Activated CD4-positive, alpha-beta T cell treated with anti-CD3 and anti-CD28 coated beads, Interleukin-2, amount 10 ng/mL, durations not matched to agents 7 days and 5 days (primary cell): ENCODE measurements around the gene MARVELD1. TPM values are rescaled to one million over a fixed set of nuclear protein-coding genes. Genes with fewer than 3 reads are reported as not detected.

Experiments used
- CTCF ChIA-PET: fragments of 350-600 bp; sonication (Branson Sonifier 250); formaldehyde crosslinking; loops from one replicate; lab custom pipeline; 2021; ENCODE audit warnings: antibody characterized with exemption; lab: Charles Lee
- POLR2A ChIA-PET: fragments of 350-600 bp; sonication (Branson Sonifier 250); formaldehyde crosslinking; loops from one replicate; lab custom pipeline; 2021; ENCODE audit warnings: antibody characterized with exemption; lab: Charles Lee
- DNase-seq: peaks from one replicate; pipeline ENCODE4 v3.0.0-alpha.2; 2020
- H3K27ac Mint-ChIP-seq: one replicate; pipeline ENCODE4 v1.8.0; 2021; ENCODE audit warnings: mild to moderate bottlenecking, moderate library complexity, mixed read lengths
- H3K27me3 Mint-ChIP-seq: one replicate; pipeline ENCODE4 v1.8.0; 2021; ENCODE audit warnings: mixed read lengths
- H3K36me3 Mint-ChIP-seq: one replicate; pipeline ENCODE4 v1.8.0; 2021; ENCODE audit warnings: low read depth, mixed read lengths
- H3K4me1 Mint-ChIP-seq: one replicate; pipeline ENCODE4 v1.8.0; 2021; ENCODE audit warnings: mixed read lengths
- H3K4me3 Mint-ChIP-seq: one replicate; pipeline ENCODE4 v1.8.0; 2021; ENCODE audit warnings: mild to moderate bottlenecking, moderate library complexity, mixed read lengths
- H3K9me3 Mint-ChIP-seq: one replicate; pipeline ENCODE4 v1.8.0; 2021; ENCODE audit warnings: mixed read lengths
- total RNA-seq, 2 experiments: library from RNA; stranded (reverse); gene quantifications; one replicate each; pipeline ENCODE4 v1.2.3, GENCODE V29; 2021

Gene MARVELD1
- total RNA-seq, 2 experiments from 2014 or later, result 1.3 to 1.8 TPM

DNA sequence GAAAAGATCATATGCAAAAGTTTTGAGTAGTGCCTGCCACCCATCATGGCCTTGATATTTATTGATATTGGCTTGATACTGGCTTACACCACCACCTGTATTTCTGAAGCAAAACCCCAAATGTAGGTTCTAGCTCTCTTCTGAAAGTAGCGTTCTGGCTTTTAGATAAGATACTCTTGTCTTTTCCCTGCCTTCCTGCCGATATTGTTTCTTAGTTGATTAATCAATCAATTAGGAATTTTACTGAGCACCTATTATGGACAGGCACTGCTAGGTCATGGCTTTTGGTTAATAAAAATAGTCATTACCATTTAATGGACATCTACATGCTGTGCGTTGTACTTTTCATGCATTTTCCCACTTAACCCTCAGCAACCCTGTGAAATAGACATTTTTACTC, 50.4 kb downstream of the MARVELD1 start:
- POLR2A ChIA-PET, result no interaction called here
- no peak overlapping the region for H3K27ac Mint-ChIP-seq
- H3K27me3 Mint-ChIP-seq, result peaks cover 2% of the 10 kb centered on the region
- no peak for DNase-seq
- H3K36me3 Mint-ChIP-seq, result peaks cover 10% of the 10 kb centered on the region
- H3K9me3 Mint-ChIP-seq, result no peaks in the 10 kb centered on the region
- CTCF ChIA-PET, result interaction anchor here (0.7 to 1.8 kb wide), 3 partner anchors 20 to 173 kb away, joined by 3 to 8 read pairs (median 6); no protein-coding TSS in a partner anchor
- no peak overlapping the region for H3K4me3 Mint-ChIP-seq
- H3K4me1 Mint-ChIP-seq, result peaks cover 1% of the 10 kb centered on the region

DNA sequence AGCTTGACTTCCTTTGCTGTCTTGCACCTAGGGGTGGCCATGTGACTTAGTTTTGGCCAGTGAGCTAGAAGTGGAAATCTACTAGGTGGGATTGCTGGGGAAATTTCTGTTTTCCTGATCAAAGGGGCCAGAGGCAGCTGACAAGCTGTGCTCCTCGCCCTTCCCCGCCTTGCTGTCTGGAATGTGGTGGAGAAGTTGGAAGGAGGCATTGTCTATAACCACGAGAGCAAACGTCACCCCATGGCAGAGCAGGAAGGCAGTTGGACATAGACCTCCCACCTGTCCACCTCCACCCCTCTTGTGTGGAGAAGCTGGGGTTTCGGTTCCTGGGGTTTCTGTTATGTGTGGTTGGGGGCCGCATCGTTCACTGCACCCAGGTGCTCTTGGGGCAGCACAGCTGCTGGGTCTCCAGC, 51.0 kb downstream of the MARVELD1 start:
- peaks cover 10% of the 10 kb centered on the region for H3K36me3 Mint-ChIP-seq
- DNase-seq, result no peak
- no peaks in the 10 kb centered on the region for H3K9me3 Mint-ChIP-seq
- H3K4me1 Mint-ChIP-seq, result peaks cover 1% of the 10 kb centered on the region
- no peak overlapping the region for H3K27ac Mint-ChIP-seq
- H3K27me3 Mint-ChIP-seq, result peaks cover 5% of the 10 kb centered on the region
- no peak overlapping the region for H3K4me3 Mint-ChIP-seq
- ChIA-PET POLR2A (no interaction called here), CTCF (interaction anchor here (0.7 to 2.1 kb wide), 4 partner anchors 21 to 174 kb away, joined by 3 to 8 read pairs (median 5); no protein-coding TSS in a partner anchor)

DNA sequence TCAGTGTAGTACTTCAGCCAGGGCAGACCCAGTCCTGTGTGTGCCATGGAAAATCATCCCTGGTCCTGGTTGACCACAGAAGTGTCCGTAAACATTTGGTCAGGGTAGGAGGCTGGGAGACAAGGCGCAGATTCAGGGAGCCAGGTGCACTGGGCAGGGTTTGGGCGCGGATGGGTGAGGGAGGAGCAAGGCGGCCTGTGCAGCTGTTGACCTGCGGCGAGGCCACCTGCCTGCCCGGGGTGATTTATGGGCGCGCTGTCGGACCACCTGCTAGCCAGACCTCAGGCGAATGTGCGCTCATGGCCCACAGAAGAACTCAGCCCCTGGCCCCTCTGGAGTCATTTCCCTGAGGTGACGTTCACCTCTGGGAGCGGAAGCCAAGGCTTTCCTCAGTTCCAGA, 51.7 kb downstream of the MARVELD1 start:
- Mint-ChIP-seq H3K4me3 (no peak overlapping the region), H3K27ac (no peak overlapping the region), H3K4me1 (peaks cover 1% of the 10 kb centered on the region), H3K36me3 (peaks cover 7% of the 10 kb centered on the region), H3K9me3 (no peaks in the 10 kb centered on the region), H3K27me3 (peaks cover 11% of the 10 kb centered on the region)
- CTCF ChIA-PET, result interaction anchor here (1.2 to 2.1 kb wide), 4 partner anchors 21 to 105 kb away, joined by 3 to 8 read pairs (median 5); no protein-coding TSS in a partner anchor
- no peak for DNase-seq
- POLR2A ChIA-PET, result no interaction called here

DNA sequence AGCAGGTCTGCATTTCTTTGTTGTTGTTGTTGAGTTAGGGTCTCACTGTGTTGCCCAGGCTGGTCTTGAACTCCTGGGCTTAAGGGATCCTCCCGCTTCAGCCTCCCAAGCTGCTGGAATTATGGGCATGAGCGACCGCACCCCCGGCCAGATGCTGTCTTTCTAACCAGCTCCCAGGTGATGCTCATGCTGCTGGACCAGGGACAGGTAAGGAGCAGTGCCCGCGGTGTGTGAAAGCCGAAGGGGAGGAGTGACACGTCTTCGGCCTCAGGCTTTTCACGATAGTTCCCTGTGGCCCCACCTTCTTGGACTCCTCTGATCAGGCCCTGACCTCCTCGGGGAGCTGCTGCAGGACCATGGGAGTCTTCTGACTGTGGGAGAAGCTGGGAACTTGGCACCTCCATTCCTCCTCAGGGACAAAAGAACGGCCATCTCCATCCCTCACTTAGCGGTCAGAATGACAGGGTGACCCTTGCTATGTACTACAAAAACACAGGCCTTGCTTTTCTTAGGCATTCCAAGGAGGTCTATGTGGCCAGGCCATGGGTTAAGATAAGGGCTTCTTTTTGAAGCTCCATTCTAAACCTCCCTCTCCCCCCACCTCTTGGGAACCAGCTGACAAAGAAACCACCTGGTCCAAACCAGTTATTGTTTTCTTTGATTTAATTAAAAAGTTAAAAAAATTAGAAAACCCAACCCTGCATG, 52.7 kb downstream of the MARVELD1 start:
- Mint-ChIP-seq H3K36me3 (peaks cover 1% of the 10 kb centered on the region), H3K27ac (no peak overlapping the region), H3K4me1 (peaks cover 3% of the 10 kb centered on the region), H3K4me3 (no peak overlapping the region), H3K27me3 (peaks cover 22% of the 10 kb centered on the region), H3K9me3 (no peaks in the 10 kb centered on the region)
- DNase-seq, result no peak
- CTCF ChIA-PET, result interaction anchor here (0.6 to 2.1 kb wide), 6 partner anchors 11 to 274 kb away, joined by 3 to 4 read pairs (median 3); no protein-coding TSS in a partner anchor
- POLR2A ChIA-PET, result no interaction called here

DNA sequence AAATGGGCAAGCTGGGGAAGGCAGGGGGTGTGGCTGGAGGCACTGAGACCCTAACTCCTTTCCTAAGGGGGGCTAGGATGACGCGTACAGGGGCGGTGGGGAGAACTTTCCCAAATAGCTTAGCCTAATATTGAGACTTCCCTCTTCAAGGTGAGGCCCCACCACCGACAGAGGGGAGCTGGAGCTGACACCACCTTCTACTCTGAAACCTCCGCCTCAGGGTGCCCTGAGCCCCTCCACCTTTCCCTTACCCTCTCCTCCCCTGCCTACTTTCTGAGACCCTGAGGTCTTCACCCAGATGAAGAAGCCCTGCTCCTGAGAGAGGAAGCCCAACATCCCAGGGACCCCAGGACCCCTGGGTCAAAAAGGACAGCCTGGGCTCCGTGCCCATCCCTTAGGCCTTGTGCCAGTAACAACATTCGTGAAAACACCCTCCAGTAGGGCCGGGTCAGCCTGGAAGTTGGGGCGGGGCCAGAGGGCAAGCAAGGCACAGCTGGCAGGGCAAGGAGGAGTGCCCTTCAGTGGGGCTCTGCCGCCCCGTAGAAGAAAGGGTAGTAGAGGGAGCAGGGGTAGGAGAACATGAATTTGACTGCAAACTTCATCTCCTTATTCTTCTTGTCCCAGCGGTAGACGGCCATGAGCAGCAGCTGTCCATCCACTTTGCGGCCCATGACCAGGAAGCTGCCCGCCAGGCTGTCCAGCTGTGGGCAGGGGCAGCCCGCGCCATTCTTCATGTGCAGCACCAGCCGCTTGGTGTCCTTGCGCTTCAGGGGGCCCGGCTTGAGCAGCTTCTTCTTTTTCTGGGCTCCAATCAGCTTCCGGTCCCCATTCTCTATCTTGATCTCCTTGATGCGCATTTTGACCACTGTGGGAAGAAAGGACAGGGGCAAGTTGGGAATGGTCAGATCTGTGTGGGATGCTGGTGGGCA, 53.7 kb downstream of the MARVELD1 start:
- Mint-ChIP-seq H3K4me1 (peaks cover 8% of the 10 kb centered on the region), H3K27me3 (peaks cover 27% of the 10 kb centered on the region), H3K9me3 (no peaks in the 10 kb centered on the region), H3K4me3 (no peak overlapping the region), H3K36me3 (peaks cover 2% of the 10 kb centered on the region), H3K27ac (no peak overlapping the region)
- ChIA-PET CTCF (interaction anchor here (0.6 to 1.8 kb wide), 6 partner anchors 7 to 273 kb away, joined by 3 to 6 read pairs (median 3); no protein-coding TSS in a partner anchor), POLR2A (no interaction called here)
- DNase-seq, result no peak

Other genes with a start within 250 kb of the MARVELD1 start
- gene MMS19, start 215.3 kb upstream of the MARVELD1 start, total RNA-seq, result 10 to 100 TPM; 64.7 to 68.6 TPM
- under 1 TPM; 0.50 to 0.72 TPM for gene UBTD1, start 214.8 kb upstream of the MARVELD1 start, total RNA-seq
- under 1 TPM in 1 of 2 experiments, not detected in 1; 0.37 TPM for gene ANKRD2, start 141.0 kb upstream of the MARVELD1 start, total RNA-seq
- not detected for gene HOGA1, start 129.3 kb upstream of the MARVELD1 start, total RNA-seq
- not detected for gene C10orf62, start 124.0 kb upstream of the MARVELD1 start, total RNA-seq
- gene MORN4, start 80.2 kb upstream of the MARVELD1 start, total RNA-seq, result 1 to 10 TPM; 1.2 to 1.3 TPM
- gene PI4K2A, start 73.1 kb upstream of the MARVELD1 start, total RNA-seq, result 10 to 100 TPM in 1 of 2 experiments, 1 to 10 TPM in 1; 9.9 to 10.1 TPM
- under 1 TPM; 0.58 to 0.94 TPM for gene AVPI1, start 26.5 kb upstream of the MARVELD1 start, total RNA-seq
- gene ZFYVE27, start 23.4 kb downstream of the MARVELD1 start, total RNA-seq, result 10 to 100 TPM; 23.9 to 31.9 TPM
- gene SFRP5, start 58.3 kb downstream of the MARVELD1 start, total RNA-seq, result not detected
- 10 to 100 TPM; 12.2 to 12.6 TPM for gene GOLGA7B, start 136.1 kb downstream of the MARVELD1 start, total RNA-seq